PC-9 (cell line): ENCODE measurements around the gene WWC2. TPM values are rescaled to one million over a fixed set of nuclear protein-coding genes. Genes with fewer than 3 reads are reported as not detected.

Experiments used
- BruUV-seq: library from RNA; stranded (reverse); fragments of 400-500 nt; replicated peaks from 2 replicates; lab custom pipeline; 2021; lab: Mats Ljungman, UMichigan
- CTCF ChIA-PET: fragments of 300-600 bp; sonication (Branson Sonifier 250); formaldehyde crosslinking; loops from one replicate; lab custom pipeline; 2022; ENCODE audit warnings: antibody characterized with exemption; lab: Charles Lee
- POLR2A ChIA-PET: fragments of 300-600 bp; sonication (Branson Sonifier 250); formaldehyde crosslinking; loops from one replicate; lab custom pipeline; 2022; ENCODE audit warnings: antibody characterized with exemption; ENCODE audit not compliant: unreplicated experiment; lab: Charles Lee
- DNase-seq, 2 experiments: peaks; one replicate each; pipeline versions ENCODE4 v3.0.0 to v3.0.0-alpha.2; 2015 to 2022; ENCODE audit warnings: mixed read lengths in 1 of 2
- H2AFZ ChIP-seq: fragments of 200-600 bp; sonication (generic); 2 replicates; pipeline ENCODE4 v1.8.1; 2017; ENCODE audit warnings: antibody characterized with exemption
- H3F3A ChIP-seq: fragments of 200-600 bp; sonication (generic); 2 replicates; pipeline ENCODE4 v1.8.1; 2017; ENCODE audit warnings: antibody characterized with exemption, mild to moderate bottlenecking, low read depth; ENCODE audit not compliant: insufficient read depth
- H3K27ac ChIP-seq: fragments of 200-600 bp; sonication (generic); 2 replicates; pipeline ENCODE4 v1.6.1; 2016; ENCODE audit warnings: mixed run types
- H3K27me3 ChIP-seq: fragments of 200-600 bp; sonication (generic); 2 replicates; pipeline ENCODE4 v1.6.1; 2016; ENCODE audit warnings: low read depth, mixed run types; ENCODE audit not compliant: insufficient read depth
- H3K36me3 ChIP-seq: fragments of 200-600 bp; sonication (generic); 2 replicates; pipeline ENCODE4 v1.6.1; 2016; ENCODE audit warnings: low read depth, mixed run types
- H3K4me1 ChIP-seq: fragments of 200-600 bp; sonication (generic); replicated peaks from 2 replicates; pipeline ENCODE4 v1.6.1; 2016; ENCODE audit warnings: mixed run types; ENCODE audit not compliant: insufficient read depth
- H3K4me2 ChIP-seq: fragments of 200-600 bp; sonication (generic); 2 replicates; pipeline ENCODE4 v1.6.1; 2017; ENCODE audit warnings: mixed run types
- H3K4me3 ChIP-seq: fragments of 200-600 bp; sonication (generic); 2 replicates; pipeline ENCODE4 v1.6.1; 2016; ENCODE audit warnings: mixed run types
- H3K79me2 ChIP-seq: fragments of 200-600 bp; sonication (generic); 2 replicates; pipeline ENCODE4 v1.6.1; 2017; ENCODE audit warnings: low read depth, mixed run types
- H3K9me2 ChIP-seq: fragments of 200-600 bp; sonication (generic); 2 replicates; pipeline ENCODE4 v1.8.1; 2017; ENCODE audit warnings: mild to moderate bottlenecking; ENCODE audit not compliant: insufficient read depth
- H3K9me3 ChIP-seq: fragments of 200-600 bp; sonication (generic); 2 replicates; pipeline ENCODE4 v1.8.1; 2016; ENCODE audit warnings: low read depth; ENCODE audit not compliant: insufficient read depth
- H4K20me1 ChIP-seq: fragments of 200-600 bp; sonication (generic); 2 replicates; pipeline ENCODE4 v1.8.1; 2017; ENCODE audit not compliant: insufficient read depth
- CTCF ChIP-seq: fragments of 200-600 bp; sonication (generic); conservative IDR thresholded peaks from 2 replicates; pipeline ENCODE4 v1.6.1; 2017; ENCODE audit warnings: mixed run types, antibody characterized with exemption, mild to moderate bottlenecking, moderate library complexity
- EZH2 ChIP-seq: fragments of 200-600 bp; sonication (generic); IDR thresholded peaks from 2 replicates; pipeline ENCODE4 v1.8.0; 2017; ENCODE audit warnings: antibody characterized with exemption, low read depth
- intact Hi-C: fragments of 100-400 bp; cut with micrococcal nuclease; formaldehyde crosslinking; loops from one replicate; pipeline ENCODE4 v1.10.0; 2022; ENCODE audit not compliant: unreplicated experiment
- total RNA-seq: library from RNA; stranded (reverse); gene quantifications from 2 replicates; pipeline ENCODE4 v1.2.3, GENCODE V29; 2021

WWC2 gene
- total RNA-seq, 1 experiment from 2014 or later: 42.3 TPM

GRCh38 chr4:183173580-183174526, 74.8 kb downstream of the WWC2 start:
- Histone ChIP-seq H3F3A (no peaks in the 10 kb centered on the region), H2AFZ (no peak overlapping the region), H4K20me1 (no peaks in the 10 kb centered on the region), H3K4me3 (no peak overlapping the region), H3K79me2 (no peaks in the 10 kb centered on the region; the same call in 1 of the 2 replicates), H3K27me3 (no peaks in the 10 kb centered on the region), H3K27ac (no peak overlapping the region), H3K9me2 (no peaks in the 10 kb centered on the region), H3K4me2 (no peak overlapping the region), H3K4me1 (peaks cover 16% of the 10 kb centered on the region), H3K9me3 (no peaks in the 10 kb centered on the region), H3K36me3 (no peaks in the 10 kb centered on the region)
- no TSS peak for BruUV-seq
- CTCF ChIA-PET: no interaction called here
- POLR2A ChIA-PET: no interaction called here
- TF ChIP-seq CTCF (no peak), EZH2 (no peak)
- intact Hi-C loops: no loop called here
- no peak for DNase-seq

- 0 out of 2 replicates have a peak overlapping the region, but pooled peaks have one; percentile 39 for H3K27ac ChIP-seq
- H3K4me1 ChIP-seq: peaks cover 16% of the 10 kb centered on the region
- H4K20me1 ChIP-seq: no peaks in the 10 kb centered on the region
- no peaks in the 10 kb centered on the region for H3K27me3 ChIP-seq
- H3F3A ChIP-seq: no peaks in the 10 kb centered on the region
- peak overlapping the region; percentile 28 for H3K4me2 ChIP-seq
- H3K36me3 ChIP-seq: no peaks in the 10 kb centered on the region
- H2AFZ ChIP-seq: no peak overlapping the region
- intact Hi-C loops: no loop called here
- DNase-seq: peak in 1 of 2 experiments; percentile 69
- no TSS peak for BruUV-seq
- ChIA-PET POLR2A (interaction anchor here (1.5 kb wide), 1 partner anchor 77 kb away, joined by 10 read pairs; the partner anchor contains the start of gene WWC2), CTCF (interaction anchor here (0.6 kb wide), 1 partner anchor 26 kb away, joined by 3 read pairs; no protein-coding TSS in a partner anchor)
- H3K9me3 ChIP-seq: no peaks in the 10 kb centered on the region
- H3K4me3 ChIP-seq: no peak overlapping the region
- no peaks in the 10 kb centered on the region; the same call in 1 of the 2 replicates for H3K79me2 ChIP-seq
- TF ChIP-seq CTCF (no peak), EZH2 (no peak)
- no peaks in the 10 kb centered on the region for H3K9me2 ChIP-seq
Measured at GRCh38 chr4:183175631-183176232, 76.7 kb downstream of the WWC2 start.

GRCh38 chr4:183177001-183177400, 77.9 kb downstream of the WWC2 start:
- H3F3A ChIP-seq: no peaks in the 10 kb centered on the region
- BruUV-seq: no TSS peak
- H2AFZ ChIP-seq: no peak overlapping the region
- H3K36me3 ChIP-seq: no peaks in the 10 kb centered on the region
- H4K20me1 ChIP-seq: no peaks in the 10 kb centered on the region
- ChIA-PET POLR2A (interaction anchor here (1.5 kb wide), 1 partner anchor 79 kb away, joined by 10 read pairs; the partner anchor contains the start of gene WWC2), CTCF (no interaction called here)
- no peak overlapping the region for H3K27ac ChIP-seq
- no peaks in the 10 kb centered on the region; the same call in 1 of the 2 replicates for H3K79me2 ChIP-seq
- H3K4me2 ChIP-seq: no peak overlapping the region
- peaks cover 16% of the 10 kb centered on the region for H3K4me1 ChIP-seq
- no peak overlapping the region for H3K4me3 ChIP-seq
- no peaks in the 10 kb centered on the region for H3K9me3 ChIP-seq
- intact Hi-C loops: no loop called here
- no peak for DNase-seq
- H3K9me2 ChIP-seq: no peaks in the 10 kb centered on the region
- H3K27me3 ChIP-seq: no peaks in the 10 kb centered on the region
- TF ChIP-seq EZH2 (no peak), CTCF (no peak)
